ENCODE data around the gene BACH1. TPM values are rescaled to one million over a fixed set of nuclear protein-coding genes. Genes with fewer than 3 reads are reported as not detected.

The BACH1 gene
- total RNA-seq, 4 donors from 2014 or later: 35.0 to 101 (median 49.8) TPM

GRCh38 chr21:29258626-29259338, 39.9 kb upstream of the BACH1 start:
- TF ChIP-seq, protein P1, sequence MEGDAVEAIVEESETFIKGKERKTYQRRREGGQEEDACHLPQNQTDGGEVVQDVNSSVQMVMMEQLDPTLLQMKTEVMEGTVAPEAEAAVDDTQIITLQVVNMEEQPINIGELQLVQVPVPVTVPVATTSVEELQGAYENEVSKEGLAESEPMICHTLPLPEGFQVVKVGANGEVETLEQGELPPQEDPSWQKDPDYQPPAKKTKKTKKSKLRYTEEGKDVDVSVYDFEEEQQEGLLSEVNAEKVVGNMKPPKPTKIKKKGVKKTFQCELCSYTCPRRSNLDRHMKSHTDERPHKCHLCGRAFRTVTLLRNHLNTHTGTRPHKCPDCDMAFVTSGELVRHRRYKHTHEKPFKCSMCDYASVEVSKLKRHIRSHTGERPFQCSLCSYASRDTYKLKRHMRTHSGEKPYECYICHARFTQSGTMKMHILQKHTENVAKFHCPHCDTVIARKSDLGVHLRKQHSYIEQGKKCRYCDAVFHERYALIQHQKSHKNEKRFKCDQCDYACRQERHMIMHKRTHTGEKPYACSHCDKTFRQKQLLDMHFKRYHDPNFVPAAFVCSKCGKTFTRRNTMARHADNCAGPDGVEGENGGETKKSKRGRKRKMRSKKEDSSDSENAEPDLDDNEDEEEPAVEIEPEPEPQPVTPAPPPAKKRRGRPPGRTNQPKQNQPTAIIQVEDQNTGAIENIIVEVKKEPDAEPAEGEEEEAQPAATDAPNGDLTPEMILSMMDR (IDR thresholded peaks at IDR 0.05): no peak
- no peak for DNase-seq (ENCODE audit: low spot score)
- ATAC-seq (ENCODE audit: low FRiP score): peak; percentile 83

DNA sequence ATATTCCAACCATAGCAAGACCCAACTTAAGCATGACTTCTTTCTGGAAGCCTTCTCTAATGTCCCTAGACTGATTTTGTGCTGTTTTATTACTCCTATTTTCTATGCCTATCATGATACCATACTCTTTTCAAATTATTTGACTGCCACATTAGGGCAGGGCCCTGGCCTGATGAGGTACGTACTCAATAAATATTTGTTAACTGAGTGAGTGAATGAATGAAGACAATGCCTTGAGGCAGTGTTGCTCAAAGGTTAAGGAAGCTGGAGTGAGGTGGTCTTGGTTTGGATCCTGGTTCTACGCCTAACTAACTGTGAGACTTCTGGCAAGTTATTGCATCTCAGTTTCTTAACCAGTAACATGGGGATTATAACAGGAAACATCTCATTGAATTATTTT, 38.3 kb upstream of the BACH1 start:
- DNase-seq (ENCODE audit: low spot score): no peak
- no peak for ATAC-seq (ENCODE audit: low FRiP score)
- TF ChIP-seq, protein P1 (IDR thresholded peaks at IDR 0.05): no peak

- no peak for ATAC-seq (ENCODE audit: low FRiP score)
- TF ChIP-seq, protein P1 (IDR thresholded peaks at IDR 0.05): no peak
- DNase-seq (ENCODE audit: low spot score): no peak
Measured at GRCh38 chr21:29261555-29262540, 36.9 kb upstream of the BACH1 start.

GRCh38 chr21:29264721-29265120, 34.0 kb upstream of the BACH1 start:
- DNase-seq (ENCODE audit: low spot score) (no peak), ATAC-seq (ENCODE audit: low FRiP score) (no peak)
- TF ChIP-seq, protein P1 (IDR thresholded peaks at IDR 0.05): no peak

GRCh38 chr21:29265690-29266479, 32.8 kb upstream of the BACH1 start:
- ATAC-seq (ENCODE audit: low FRiP score): no peak
- TF ChIP-seq, protein P1 (IDR thresholded peaks at IDR 0.05): no peak
- DNase-seq (ENCODE audit: low spot score): no peak

GRCh38 chr21:29267666-29268065, 31.1 kb upstream of the BACH1 start:
- ATAC-seq (ENCODE audit: low FRiP score): no peak
- no peak for DNase-seq (ENCODE audit: low spot score)
- TF ChIP-seq, protein P1 (IDR thresholded peaks at IDR 0.05): no peak

Data from omental fat pad (tissue), 4 donors.